ENCODE measurements around the gene KLF15.

Gene KLF15

GRCh38 chr3:126306397-126306796 lies 50.8 kb downstream of the KLF15 start:
- no peaks in the 10 kb centered on the region for H3K9me3 ChIP-seq
- no peaks in the 10 kb centered on the region for H3K36me3 ChIP-seq
- no peaks in the 10 kb centered on the region for H3K27me3 ChIP-seq
- H3K4me3 ChIP-seq (ENCODE audit: low read depth in 1 of 2, low read length in 1 of 2): no peak overlapping the region
- H3K27ac ChIP-seq: no peak overlapping the region
- no peaks in the 10 kb centered on the region for H3K4me1 ChIP-seq (ENCODE audit: control insufficient read depth in 1 of 2, insufficient read depth in 1 of 2, low read depth in 1 of 2, low read length in 1 of 2)
- TF ChIP-seq, protein P1, sequence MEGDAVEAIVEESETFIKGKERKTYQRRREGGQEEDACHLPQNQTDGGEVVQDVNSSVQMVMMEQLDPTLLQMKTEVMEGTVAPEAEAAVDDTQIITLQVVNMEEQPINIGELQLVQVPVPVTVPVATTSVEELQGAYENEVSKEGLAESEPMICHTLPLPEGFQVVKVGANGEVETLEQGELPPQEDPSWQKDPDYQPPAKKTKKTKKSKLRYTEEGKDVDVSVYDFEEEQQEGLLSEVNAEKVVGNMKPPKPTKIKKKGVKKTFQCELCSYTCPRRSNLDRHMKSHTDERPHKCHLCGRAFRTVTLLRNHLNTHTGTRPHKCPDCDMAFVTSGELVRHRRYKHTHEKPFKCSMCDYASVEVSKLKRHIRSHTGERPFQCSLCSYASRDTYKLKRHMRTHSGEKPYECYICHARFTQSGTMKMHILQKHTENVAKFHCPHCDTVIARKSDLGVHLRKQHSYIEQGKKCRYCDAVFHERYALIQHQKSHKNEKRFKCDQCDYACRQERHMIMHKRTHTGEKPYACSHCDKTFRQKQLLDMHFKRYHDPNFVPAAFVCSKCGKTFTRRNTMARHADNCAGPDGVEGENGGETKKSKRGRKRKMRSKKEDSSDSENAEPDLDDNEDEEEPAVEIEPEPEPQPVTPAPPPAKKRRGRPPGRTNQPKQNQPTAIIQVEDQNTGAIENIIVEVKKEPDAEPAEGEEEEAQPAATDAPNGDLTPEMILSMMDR (IDR thresholded peaks at IDR 0.05): no peak

- Histone ChIP-seq H3K9me3 (no peaks in the 10 kb centered on the region), H3K36me3 (no peaks in the 10 kb centered on the region), H3K27ac (no peak overlapping the region), H3K27me3 (no peaks in the 10 kb centered on the region), H3K4me1 (ENCODE audit: control insufficient read depth in 1 of 2, insufficient read depth in 1 of 2, low read depth in 1 of 2, low read length in 1 of 2) (no peaks in the 10 kb centered on the region), H3K4me3 (ENCODE audit: low read depth in 1 of 2, low read length in 1 of 2) (no peak overlapping the region)
- TF ChIP-seq, protein P1 (IDR thresholded peaks at IDR 0.05): no peak
Observed at GRCh38 chr3:126305427-126305826, 51.8 kb downstream of the KLF15 start.

DNA sequence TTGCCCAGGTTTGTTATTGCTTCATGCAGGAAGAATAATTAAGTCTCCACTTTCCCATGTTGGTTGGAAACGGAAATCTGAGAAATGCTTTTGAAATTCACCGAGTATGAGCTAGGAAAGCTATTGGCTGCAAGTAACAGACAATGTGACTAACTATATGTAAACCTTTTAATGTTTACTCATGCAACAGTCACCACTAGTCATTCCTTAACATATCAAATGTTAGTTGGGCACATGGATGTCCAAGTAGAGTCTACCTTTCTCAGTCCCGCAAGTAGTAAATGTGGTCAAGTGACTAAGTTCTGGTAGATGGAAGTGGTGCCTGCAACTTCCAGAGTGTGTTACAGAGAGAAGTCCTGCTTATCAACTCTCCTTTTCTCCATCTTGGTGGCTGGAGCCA lies 52.5 kb downstream of the KLF15 start:
- Histone ChIP-seq H3K9me3 (no peaks in the 10 kb centered on the region), H3K36me3 (no peaks in the 10 kb centered on the region), H3K4me1 (ENCODE audit: control insufficient read depth in 1 of 2, insufficient read depth in 1 of 2, low read depth in 1 of 2, low read length in 1 of 2) (no peaks in the 10 kb centered on the region), H3K4me3 (ENCODE audit: low read depth in 1 of 2, low read length in 1 of 2) (no peak overlapping the region), H3K27me3 (no peaks in the 10 kb centered on the region), H3K27ac (no peak overlapping the region)
- TF ChIP-seq, protein P1 (IDR thresholded peaks at IDR 0.05): no peak

DNA sequence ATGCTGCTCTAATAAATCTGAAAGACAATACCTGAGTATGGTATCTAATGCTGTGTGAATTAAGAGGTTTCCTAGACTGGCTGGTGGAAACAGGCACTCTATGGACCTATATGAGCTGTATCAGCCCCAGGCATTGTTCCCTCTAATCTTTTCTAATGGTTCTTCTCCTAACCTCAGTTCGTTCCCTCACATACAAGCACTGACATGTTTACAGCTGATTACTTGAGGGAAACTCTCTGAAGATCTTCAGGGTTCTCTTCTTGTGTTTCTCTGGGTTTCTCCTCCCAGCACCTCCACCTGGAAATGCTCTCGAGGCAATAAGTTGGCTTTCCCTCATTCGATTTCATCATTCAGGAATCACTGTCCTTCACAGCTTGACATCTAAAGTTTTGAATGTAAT lies 52.9 kb downstream of the KLF15 start:
- Histone ChIP-seq H3K36me3 (no peaks in the 10 kb centered on the region), H3K9me3 (no peaks in the 10 kb centered on the region), H3K4me3 (ENCODE audit: low read depth in 1 of 2, low read length in 1 of 2) (no peak overlapping the region), H3K4me1 (ENCODE audit: control insufficient read depth in 1 of 2, insufficient read depth in 1 of 2, low read depth in 1 of 2, low read length in 1 of 2) (no peaks in the 10 kb centered on the region), H3K27me3 (no peaks in the 10 kb centered on the region), H3K27ac (no peak overlapping the region)
- TF ChIP-seq, protein P1 (IDR thresholded peaks at IDR 0.05): no peak

DNA sequence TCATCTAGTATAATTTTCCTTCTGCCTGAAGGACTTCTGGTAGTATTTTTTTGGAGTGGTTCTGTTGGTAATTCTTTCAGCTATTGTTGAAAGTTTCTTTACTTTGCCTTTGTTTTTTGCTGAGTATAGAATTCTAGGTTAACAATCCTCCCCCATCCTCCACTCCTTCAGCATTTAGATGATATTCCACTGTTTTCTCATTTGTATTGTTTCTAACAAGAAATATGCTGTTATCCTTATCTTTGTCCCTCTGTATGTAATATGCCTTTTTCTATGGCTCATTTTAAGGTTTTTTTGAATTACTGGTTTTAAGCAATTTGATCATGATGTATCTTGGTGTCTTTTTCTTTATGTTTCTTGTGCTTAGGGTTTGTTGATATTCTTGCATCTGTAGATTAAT lies 53.9 kb downstream of the KLF15 start:
- Histone ChIP-seq H3K27ac (no peak overlapping the region), H3K4me1 (ENCODE audit: control insufficient read depth in 1 of 2, insufficient read depth in 1 of 2, low read depth in 1 of 2, low read length in 1 of 2) (no peaks in the 10 kb centered on the region), H3K27me3 (no peaks in the 10 kb centered on the region), H3K9me3 (no peaks in the 10 kb centered on the region), H3K36me3 (no peaks in the 10 kb centered on the region), H3K4me3 (ENCODE audit: low read depth in 1 of 2, low read length in 1 of 2) (no peak overlapping the region)
- TF ChIP-seq, protein P1 (IDR thresholded peaks at IDR 0.05): no peak
